Hepatocyte (in vitro differentiated cells): ENCODE data around the gene CLASRP. TPM values are rescaled to one million over a fixed set of nuclear protein-coding genes. Genes with fewer than 3 reads are reported as not detected.

Source experiments
- DNase-seq: peaks from one replicate; pipeline ENCODE4 v3.0.0-alpha.2; 2016; ENCODE audit warnings: low spot score
- H2AFZ ChIP-seq: fragments of 200-600 bp; sonication (generic); 2 replicates; pipeline ENCODE4 v1.6.0; 2016; ENCODE audit warnings: antibody characterized with exemption, mild to moderate bottlenecking
- H3K27ac ChIP-seq: fragments of 200-600 bp; sonication (generic); 2 replicates; pipeline ENCODE4 v1.5.1; 2016; ENCODE audit warnings: mild to moderate bottlenecking
- H3K27me3 ChIP-seq: fragments of 200-600 bp; sonication (generic); 2 replicates; pipeline ENCODE4 v1.6.1; 2016
- H3K36me3 ChIP-seq: fragments of 200-600 bp; sonication (generic); replicated peaks from 2 replicates; pipeline ENCODE4 v1.5.1; 2016; ENCODE audit warnings: low read depth; ENCODE audit not compliant: insufficient read depth
- H3K4me1 ChIP-seq: fragments of 200-600 bp; sonication (generic); 2 replicates; pipeline ENCODE4 v1.5.1; 2016; ENCODE audit warnings: mild to moderate bottlenecking, moderate library complexity; ENCODE audit not compliant: insufficient read depth
- H3K4me2 ChIP-seq: fragments of 200-600 bp; sonication (generic); 2 replicates; pipeline ENCODE4 v1.6.0; 2016
- H3K4me3 ChIP-seq: fragments of 200-600 bp; sonication (generic); 2 replicates; pipeline ENCODE4 v1.5.1; 2016; ENCODE audit warnings: mild to moderate bottlenecking
- H3K79me2 ChIP-seq: fragments of 200-600 bp; sonication (generic); 2 replicates; pipeline ENCODE4 v1.6.0; 2017; ENCODE audit warnings: mild to moderate bottlenecking
- H3K9me2 ChIP-seq: fragments of 200-600 bp; sonication (generic); replicated peaks from 2 replicates; pipeline ENCODE4 v1.6.0; 2017; ENCODE audit warnings: mild to moderate bottlenecking; ENCODE audit not compliant: insufficient read depth
- H3K9me3 ChIP-seq: fragments of 200-600 bp; sonication (generic); 2 replicates; pipeline ENCODE4 v1.5.1; 2016; ENCODE audit warnings: low read depth, mild to moderate bottlenecking
- H4K20me1 ChIP-seq: fragments of 200-600 bp; sonication (generic); 2 replicates; pipeline ENCODE4 v1.6.0; 2016; ENCODE audit warnings: mild to moderate bottlenecking; ENCODE audit not compliant: insufficient read depth, poor library complexity, severe bottlenecking
- EZH2 ChIP-seq: fragments of 200-600 bp; sonication (generic); IDR thresholded peaks from 2 replicates; pipeline ENCODE4 v1.6.1; 2016; ENCODE audit warnings: antibody characterized with exemption, mild to moderate bottlenecking, borderline replicate concordance
- EZH2phosphoT487 ChIP-seq: fragments of 200-600 bp; sonication (generic); IDR thresholded peaks from one replicate; pipeline ENCODE4 v1.6.1; 2018; ENCODE audit warnings: antibody characterized with exemption, mild to moderate bottlenecking, low read depth, moderate library complexity; ENCODE audit not compliant: unreplicated experiment, severe bottlenecking
- WGBS: methylation state at CpG from one replicate; pipeline ENCODE4 v1.1.6; 2016; ENCODE audit warnings: low lambda C conversion rate; ENCODE audit errors: missing lambda C conversion rate; 5-methylcytosine and 5-hydroxymethylcytosine counted together
- polyA plus RNA-seq: library from polyadenylated mRNA; unstranded; fragments of >200 nt; fragmentation: Nextera tagmentation; extraction: Ambion mirVana; gene quantifications from 2 replicates; pipeline ENCODE4 v1.2.1, GENCODE V29; 2016
- total RNA-seq: library from RNA; depleted of rRNA; stranded (reverse); fragments of >200 nt; gene quantifications from 2 replicates; pipeline ENCODE4 v1.2.3, GENCODE V29; 2014
- TF ChIP-seq, protein P1 (sequence below): fragments of 200-600 bp; sonication (generic); IDR thresholded peaks from 2 replicates; pipeline ENCODE4 v1.5.1; 2016; ENCODE audit warnings: antibody characterized with exemption, mild to moderate bottlenecking; ENCODE audit not compliant: poor library complexity

Gene CLASRP
- total and polyA plus RNA-seq, 2 experiments from 2014 or later: 45.8 to 56.2 TPM

DNA sequence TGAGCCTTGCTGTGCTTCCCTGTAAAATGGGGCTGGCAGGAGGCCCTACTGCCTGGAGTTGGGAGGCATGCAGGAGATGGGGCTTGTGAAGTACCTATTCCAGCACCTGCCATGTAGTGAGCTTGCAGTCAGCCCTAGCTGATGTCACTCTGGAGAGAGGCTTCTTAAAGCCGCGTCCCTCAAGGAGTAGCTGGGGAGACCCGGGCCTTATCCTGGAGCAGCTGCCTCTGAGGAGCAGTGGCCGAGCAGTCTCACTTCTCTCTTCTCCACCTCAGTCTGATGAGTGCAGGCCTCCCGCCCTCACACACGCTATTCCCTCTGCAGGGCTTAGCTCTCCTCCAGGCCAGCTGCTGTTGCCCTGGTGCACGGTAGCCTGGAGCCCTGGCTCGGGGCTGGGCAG, 18.0 kb downstream of the CLASRP start:
- Histone ChIP-seq H3K4me3 (no peak overlapping the region), H3K4me1 (no peaks in the 10 kb centered on the region), H3K27ac (no peak overlapping the region), H3K27me3 (no peaks in the 10 kb centered on the region), H3K4me2 (no peak overlapping the region), H3K9me3 (no peaks in the 10 kb centered on the region), H3K79me2 (peaks cover 22% of the 10 kb centered on the region), H3K36me3 (no peaks in the 10 kb centered on the region), H2AFZ (no peak overlapping the region), H3K9me2 (no peaks in the 10 kb centered on the region), H4K20me1 (no peaks in the 10 kb centered on the region)
- DNase-seq: no peak
- no peak for TF ChIP-seq EZH2phosphoT487
- WGBS: 94% methylated on average over 6 of the region's 8 CpGs

DNA sequence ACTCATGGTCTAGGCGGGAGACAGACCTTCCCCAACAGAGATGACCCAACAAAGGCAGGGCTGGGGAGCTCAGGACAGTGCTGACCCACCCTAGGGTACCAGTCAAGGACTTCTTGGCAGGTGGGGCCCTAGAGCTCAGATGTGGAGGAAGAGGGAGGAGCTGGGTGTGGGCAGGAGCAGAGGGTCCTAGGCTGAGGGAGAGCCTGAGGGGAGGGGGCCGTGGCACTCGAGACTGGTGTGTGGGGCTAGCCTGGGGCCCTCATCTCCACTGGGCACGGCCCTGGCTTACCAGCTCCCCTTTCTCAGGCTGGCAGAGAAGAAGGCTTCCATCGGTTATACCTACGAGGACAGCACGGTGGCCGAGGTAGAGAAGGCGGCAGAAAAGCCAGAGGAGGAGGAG, 18.6 kb downstream of the CLASRP start:
- no peaks in the 10 kb centered on the region for H4K20me1 ChIP-seq
- H3K4me1 ChIP-seq: no peaks in the 10 kb centered on the region
- no peaks in the 10 kb centered on the region for H3K9me2 ChIP-seq
- no peak overlapping the region for H2AFZ ChIP-seq
- H3K4me2 ChIP-seq: no peak overlapping the region
- H3K79me2 ChIP-seq: peaks cover 16% of the 10 kb centered on the region
- H3K9me3 ChIP-seq: no peaks in the 10 kb centered on the region
- no peak for DNase-seq
- H3K27ac ChIP-seq: no peak overlapping the region
- no peaks in the 10 kb centered on the region for H3K36me3 ChIP-seq
- no peak overlapping the region for H3K4me3 ChIP-seq
- TF ChIP-seq, protein P1, sequence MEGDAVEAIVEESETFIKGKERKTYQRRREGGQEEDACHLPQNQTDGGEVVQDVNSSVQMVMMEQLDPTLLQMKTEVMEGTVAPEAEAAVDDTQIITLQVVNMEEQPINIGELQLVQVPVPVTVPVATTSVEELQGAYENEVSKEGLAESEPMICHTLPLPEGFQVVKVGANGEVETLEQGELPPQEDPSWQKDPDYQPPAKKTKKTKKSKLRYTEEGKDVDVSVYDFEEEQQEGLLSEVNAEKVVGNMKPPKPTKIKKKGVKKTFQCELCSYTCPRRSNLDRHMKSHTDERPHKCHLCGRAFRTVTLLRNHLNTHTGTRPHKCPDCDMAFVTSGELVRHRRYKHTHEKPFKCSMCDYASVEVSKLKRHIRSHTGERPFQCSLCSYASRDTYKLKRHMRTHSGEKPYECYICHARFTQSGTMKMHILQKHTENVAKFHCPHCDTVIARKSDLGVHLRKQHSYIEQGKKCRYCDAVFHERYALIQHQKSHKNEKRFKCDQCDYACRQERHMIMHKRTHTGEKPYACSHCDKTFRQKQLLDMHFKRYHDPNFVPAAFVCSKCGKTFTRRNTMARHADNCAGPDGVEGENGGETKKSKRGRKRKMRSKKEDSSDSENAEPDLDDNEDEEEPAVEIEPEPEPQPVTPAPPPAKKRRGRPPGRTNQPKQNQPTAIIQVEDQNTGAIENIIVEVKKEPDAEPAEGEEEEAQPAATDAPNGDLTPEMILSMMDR: no peak
- TF ChIP-seq EZH2phosphoT487 (no peak), EZH2 (no peak)
- no peaks in the 10 kb centered on the region for H3K27me3 ChIP-seq
- WGBS: 92% methylated on average over 7 of the region's 9 CpGs

DNA sequence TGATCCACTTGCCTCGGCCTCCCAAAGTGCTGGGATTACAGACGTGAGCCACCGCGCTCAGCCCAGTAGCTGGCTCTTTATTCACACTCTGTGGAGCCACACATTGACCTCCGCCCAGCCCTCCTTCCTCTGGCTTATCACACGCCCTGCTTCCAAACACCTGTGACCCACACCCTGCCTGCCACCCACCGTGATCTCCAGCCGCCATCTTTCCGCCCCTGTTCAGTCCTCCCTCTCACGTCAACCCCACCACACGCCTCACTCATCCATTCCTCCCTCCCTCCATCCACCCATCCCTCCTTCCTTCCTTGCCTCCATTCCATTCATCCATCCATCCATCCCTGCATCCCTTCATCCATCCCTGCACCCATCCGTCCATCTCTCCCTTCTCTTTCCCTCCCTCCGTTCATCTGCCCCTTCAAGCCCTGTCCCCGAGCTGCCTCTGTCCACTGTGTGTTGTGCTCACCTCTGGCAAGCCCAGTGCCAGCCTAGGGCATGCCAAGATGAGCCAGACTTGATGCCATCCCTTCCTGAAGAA, 19.8 kb downstream of the CLASRP start:
- no peaks in the 10 kb centered on the region for H3K9me2 ChIP-seq
- no peaks in the 10 kb centered on the region for H3K9me3 ChIP-seq
- no peaks in the 10 kb centered on the region for H3K36me3 ChIP-seq
- no peaks in the 10 kb centered on the region for H3K27me3 ChIP-seq
- no peaks in the 10 kb centered on the region for H4K20me1 ChIP-seq
- H3K79me2 ChIP-seq: peaks cover 8% of the 10 kb centered on the region
- no peak overlapping the region for H2AFZ ChIP-seq
- no peak overlapping the region for H3K4me3 ChIP-seq
- no peaks in the 10 kb centered on the region for H3K4me1 ChIP-seq
- 93% methylated on average over 13 of the region's 14 CpGs for WGBS
- no peak overlapping the region for H3K4me2 ChIP-seq
- H3K27ac ChIP-seq: no peak overlapping the region
- no peak for DNase-seq
- TF ChIP-seq EZH2 (no peak), EZH2phosphoT487 (no peak)
- TF ChIP-seq, protein P1: no peak

DNA sequence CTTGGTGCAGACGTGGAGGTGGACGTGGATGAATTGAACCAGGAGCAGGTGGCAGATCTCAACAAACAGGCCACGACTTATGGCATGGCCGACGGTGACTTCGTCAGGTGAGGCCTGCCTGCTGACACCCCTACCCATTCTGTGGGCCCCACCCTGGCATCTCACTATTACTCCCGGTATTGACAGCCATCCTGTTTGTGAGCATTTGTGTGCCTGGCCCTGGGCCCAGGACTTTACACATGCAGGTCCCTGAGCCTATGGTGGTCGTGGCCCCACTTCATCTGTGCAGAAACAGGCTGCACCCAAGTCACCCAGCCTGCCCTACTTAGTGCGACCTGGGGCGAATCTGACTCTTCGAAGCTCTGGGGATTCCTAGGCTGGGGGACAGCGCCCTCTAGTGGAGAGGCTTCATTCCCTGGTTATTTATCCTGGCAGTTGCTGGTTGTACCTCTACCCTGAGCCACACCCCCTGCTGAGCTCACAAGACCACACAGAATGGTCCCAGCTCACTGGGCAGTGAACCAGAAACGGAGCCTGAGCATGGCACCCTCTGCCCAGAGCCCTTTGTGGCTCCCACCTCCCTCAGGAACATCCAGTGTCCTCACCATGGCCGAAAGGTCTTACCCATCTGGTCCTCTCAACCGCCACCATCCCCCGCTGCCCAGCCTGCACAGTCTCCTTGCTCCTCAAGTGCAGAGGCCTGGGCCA, 20.6 kb downstream of the CLASRP start:
- peak; percentile 89 for DNase-seq
- Histone ChIP-seq H3K9me2 (no peaks in the 10 kb centered on the region), H2AFZ (no peak overlapping the region), H3K27ac (no peak overlapping the region), H3K4me2 (no peak overlapping the region), H3K4me1 (no peaks in the 10 kb centered on the region), H3K9me3 (no peaks in the 10 kb centered on the region), H4K20me1 (no peaks in the 10 kb centered on the region), H3K27me3 (no peaks in the 10 kb centered on the region), H3K79me2 (peaks cover 2% of the 10 kb centered on the region), H3K4me3 (no peak overlapping the region), H3K36me3 (no peaks in the 10 kb centered on the region)
- TF ChIP-seq EZH2: no peak
- TF ChIP-seq, protein P1: peak; percentile 71
- WGBS: 72% methylated on average over 16 of the region's 16 CpGs
